ES-I3 (cell line): Measurements from ENCODE around the gene EHBP1.
A peak's percentile ranks its signal among the peaks of the same experiment; 100 is the strongest.
"Not testable (repeated sequence)": the region's sequence is repeated elsewhere in the genome, so short reads cannot be mapped to it uniquely, and the experiment has no call there.

Experiments
- H3K36me3 ChIP-seq: 2 replicates; pipeline ENCODE4 v1.6.1; 2013; ENCODE audit warnings: mild to moderate bottlenecking, low read length, control low read depth, moderate library complexity; ENCODE audit not compliant: insufficient read depth
- H3K4me1 ChIP-seq: 2 replicates; pipeline ENCODE4 v1.6.1; 2013; ENCODE audit warnings: mild to moderate bottlenecking, control low read depth, low read length; ENCODE audit not compliant: insufficient read depth
- H3K9ac ChIP-seq: 2 replicates; pipeline ENCODE4 v1.6.1; 2013; ENCODE audit warnings: low read depth, mild to moderate bottlenecking, low read length, moderate library complexity
- H3K9me3 ChIP-seq: 2 replicates; pipeline ENCODE4 v1.6.1; 2013; ENCODE audit warnings: mild to moderate bottlenecking, low read length, moderate library complexity; ENCODE audit not compliant: control insufficient read depth, insufficient read depth

The EHBP1 gene

GRCh38 chr2:62685256-62685655 lies 20.3 kb upstream of the EHBP1 start:
- no peaks in the 10 kb centered on the region for H3K4me1 ChIP-seq
- no peak overlapping the region for H3K9ac ChIP-seq
- H3K9me3 ChIP-seq = no peaks in the 10 kb centered on the region
- H3K36me3 ChIP-seq = no peaks in the 10 kb centered on the region

GRCh38 chr2:62686012-62686685 lies 19.4 kb upstream of the EHBP1 start:
- Histone ChIP-seq H3K9me3 (no peaks in the 10 kb centered on the region), H3K36me3 (no peaks in the 10 kb centered on the region), H3K4me1 (no peaks in the 10 kb centered on the region), H3K9ac (no peak overlapping the region)

GRCh38 chr2:62687636-62688035 lies 17.9 kb upstream of the EHBP1 start:
- H3K9ac ChIP-seq = no peak overlapping the region
- no peaks in the 10 kb centered on the region for H3K4me1 ChIP-seq
- H3K9me3 ChIP-seq = no peaks in the 10 kb centered on the region
- H3K36me3 ChIP-seq = no peaks in the 10 kb centered on the region

- H3K36me3 ChIP-seq = no peaks in the 10 kb centered on the region
- H3K9ac ChIP-seq = no peak overlapping the region
- H3K9me3 ChIP-seq = no peaks in the 10 kb centered on the region
- no peaks in the 10 kb centered on the region for H3K4me1 ChIP-seq
Observed at GRCh38 chr2:62688771-62689170, 16.7 kb upstream of the EHBP1 start.

GRCh38 chr2:62691186-62691585 lies 14.3 kb upstream of the EHBP1 start:
- no peaks in the 10 kb centered on the region for H3K4me1 ChIP-seq

GRCh38 chr2:62692225-62692624 lies 13.3 kb upstream of the EHBP1 start:
- no peak overlapping the region for H3K9ac ChIP-seq
- H3K9me3 ChIP-seq = no peaks in the 10 kb centered on the region
- H3K4me1 ChIP-seq = no peaks in the 10 kb centered on the region
- no peaks in the 10 kb centered on the region for H3K36me3 ChIP-seq

More at GRCh38 chr2:62691186-62691585, 14.3 kb upstream of the EHBP1 start:
- H3K36me3 ChIP-seq = no peaks in the 10 kb centered on the region
- no peak overlapping the region for H3K9ac ChIP-seq
- H3K9me3 ChIP-seq = no peaks in the 10 kb centered on the region

GRCh38 chr2:62698653-62699052 lies 6.9 kb upstream of the EHBP1 start:
- H3K4me1 ChIP-seq = no peaks in the 10 kb centered on the region
- no peak overlapping the region for H3K9ac ChIP-seq
- H3K9me3 ChIP-seq = no peaks in the 10 kb centered on the region
- no peaks in the 10 kb centered on the region for H3K36me3 ChIP-seq

- peaks cover 16% of the 10 kb centered on the region; the same call in 1 of the 2 replicates for H3K4me1 ChIP-seq
- H3K9ac ChIP-seq = peak overlapping the region; percentile 61
Observed at GRCh38 chr2:62704654-62705006, 883 bp upstream of the EHBP1 start.

GRCh38 chr2:62705859-62706720 lies 577 bp downstream of the EHBP1 start:
- Histone ChIP-seq H3K9me3 (no peaks in the 10 kb centered on the region), H3K36me3 (no peaks in the 10 kb centered on the region), H3K9ac (peak overlapping the region; percentile 83), H3K4me1 (peaks cover 16% of the 10 kb centered on the region; the same call in 1 of the 2 replicates)

More at GRCh38 chr2:62704654-62705006, 883 bp upstream of the EHBP1 start:
- Histone ChIP-seq H3K9me3 (no peaks in the 10 kb centered on the region), H3K36me3 (no peaks in the 10 kb centered on the region)

- peaks cover 16% of the 10 kb centered on the region; the same call in 1 of the 2 replicates for H3K4me1 ChIP-seq
- peak overlapping the region; percentile 83; the same call in 1 of the 2 replicates for H3K9ac ChIP-seq
- H3K36me3 ChIP-seq = no peaks in the 10 kb centered on the region
- no peaks in the 10 kb centered on the region for H3K9me3 ChIP-seq
Observed at GRCh38 chr2:62706721-62707521, 1.4 kb downstream of the EHBP1 start.

GRCh38 chr2:62708751-62709150 lies 3.2 kb downstream of the EHBP1 start:
- no peaks in the 10 kb centered on the region for H3K36me3 ChIP-seq
- no peak overlapping the region for H3K9ac ChIP-seq

GRCh38 chr2:62711832-62712494 lies 6.5 kb downstream of the EHBP1 start:
- H3K9ac ChIP-seq = no peak overlapping the region
- H3K9me3 ChIP-seq = no peaks in the 10 kb centered on the region
- H3K4me1 ChIP-seq = peaks cover 11% of the 10 kb centered on the region; the same call in 1 of the 2 replicates
- H3K36me3 ChIP-seq = no peaks in the 10 kb centered on the region

More at GRCh38 chr2:62708751-62709150, 3.2 kb downstream of the EHBP1 start:
- Histone ChIP-seq H3K4me1 (peaks cover 16% of the 10 kb centered on the region; the same call in 1 of the 2 replicates), H3K9me3 (no peaks in the 10 kb centered on the region)

GRCh38 chr2:62713196-62713595 lies 7.7 kb downstream of the EHBP1 start:
- not testable (repeated sequence) for H3K9me3 ChIP-seq, H3K36me3 ChIP-seq, H3K4me1 ChIP-seq, H3K9ac ChIP-seq

GRCh38 chr2:62713837-62714236 lies 8.3 kb downstream of the EHBP1 start:
- Histone ChIP-seq H3K4me1 (0 out of 2 replicates have a peak, but pooled peaks cover under 1% of the 10 kb centered on the region), H3K9ac (no peak overlapping the region), H3K9me3 (no peaks in the 10 kb centered on the region), H3K36me3 (no peaks in the 10 kb centered on the region)
